ENCODE measurements around the gene URB1.

URB1 gene

GRCh38 chr21:32340863-32341848, 51.7 kb downstream of the URB1 start:
- DNase-seq (ENCODE audit: low read depth) = no peak

DNA sequence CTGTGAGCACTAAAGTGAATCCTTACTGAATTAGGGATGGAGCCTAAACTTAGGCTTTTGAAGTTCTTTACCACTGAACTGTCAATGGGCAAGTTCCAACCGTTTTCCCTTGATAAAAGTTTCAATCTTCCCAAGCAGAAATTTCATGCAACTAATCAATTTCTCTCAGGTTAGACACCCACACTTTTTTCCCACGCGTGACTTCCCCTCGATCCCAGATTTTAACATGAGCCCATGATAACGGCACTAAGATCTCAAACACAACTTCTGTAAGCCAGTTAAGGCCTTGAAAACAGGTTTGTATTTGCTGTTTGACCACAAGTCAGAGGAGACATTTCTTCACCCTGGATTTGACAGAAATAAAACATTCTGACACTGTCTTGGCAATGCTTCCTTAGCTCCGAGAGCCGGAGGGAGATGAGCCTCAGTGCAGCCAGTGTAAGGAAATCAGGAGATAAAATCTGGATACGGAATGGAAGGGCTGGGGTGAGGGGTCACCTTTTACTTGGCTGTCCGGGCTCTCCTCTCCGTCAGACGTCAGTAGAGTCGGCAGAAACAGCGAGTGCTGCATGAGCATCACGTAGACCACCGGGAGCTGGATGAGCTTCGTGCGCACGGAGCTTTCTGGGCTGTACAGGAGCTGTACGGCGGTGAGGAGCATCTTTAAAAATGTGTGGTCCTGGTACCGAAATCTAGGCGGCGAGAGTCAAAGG, 54.4 kb downstream of the URB1 start:
- peak; percentile 61 for DNase-seq (ENCODE audit: low read depth)

DNA sequence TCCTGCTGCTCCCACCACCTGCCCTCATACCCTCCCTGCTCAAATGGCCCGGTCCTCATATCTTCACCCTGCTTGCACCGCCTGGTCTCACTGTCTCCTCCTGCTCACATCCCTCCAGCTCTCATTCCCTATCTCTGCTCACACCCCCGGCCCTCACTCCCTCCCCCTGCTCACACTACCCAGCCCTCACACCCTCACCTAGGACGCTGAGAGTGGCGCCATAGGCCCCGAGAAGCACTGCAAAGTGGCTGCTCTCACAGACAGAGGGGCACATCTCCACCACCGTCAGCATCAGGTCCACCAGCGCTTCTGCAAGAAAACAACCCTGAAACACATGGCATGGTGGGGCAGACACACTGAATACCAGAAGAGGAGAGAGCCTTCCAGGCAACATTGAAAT, 55.6 kb downstream of the URB1 start:
- DNase-seq (ENCODE audit: low read depth) = no peak

DNA sequence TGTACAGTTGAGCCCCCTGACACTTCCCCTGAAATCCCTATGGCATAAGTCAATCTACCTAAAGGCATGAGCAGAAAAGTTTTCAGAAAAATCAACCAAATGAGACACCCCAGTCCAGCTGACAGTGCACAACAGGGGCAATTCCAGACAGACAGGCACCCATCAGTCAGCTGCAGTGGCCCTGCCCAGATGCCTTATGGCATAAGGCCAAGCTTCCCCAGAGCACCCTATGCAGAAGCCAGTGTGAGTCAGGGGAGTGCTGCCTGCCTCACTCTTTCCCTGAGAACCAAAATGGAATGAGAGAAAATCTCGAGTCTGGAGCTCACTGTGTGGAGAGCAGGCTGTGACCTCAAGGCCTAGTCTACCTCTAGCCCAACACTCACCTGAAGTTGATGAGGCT, 56.1 kb downstream of the URB1 start:
- DNase-seq (ENCODE audit: low read depth) = peak; percentile 63

DNA sequence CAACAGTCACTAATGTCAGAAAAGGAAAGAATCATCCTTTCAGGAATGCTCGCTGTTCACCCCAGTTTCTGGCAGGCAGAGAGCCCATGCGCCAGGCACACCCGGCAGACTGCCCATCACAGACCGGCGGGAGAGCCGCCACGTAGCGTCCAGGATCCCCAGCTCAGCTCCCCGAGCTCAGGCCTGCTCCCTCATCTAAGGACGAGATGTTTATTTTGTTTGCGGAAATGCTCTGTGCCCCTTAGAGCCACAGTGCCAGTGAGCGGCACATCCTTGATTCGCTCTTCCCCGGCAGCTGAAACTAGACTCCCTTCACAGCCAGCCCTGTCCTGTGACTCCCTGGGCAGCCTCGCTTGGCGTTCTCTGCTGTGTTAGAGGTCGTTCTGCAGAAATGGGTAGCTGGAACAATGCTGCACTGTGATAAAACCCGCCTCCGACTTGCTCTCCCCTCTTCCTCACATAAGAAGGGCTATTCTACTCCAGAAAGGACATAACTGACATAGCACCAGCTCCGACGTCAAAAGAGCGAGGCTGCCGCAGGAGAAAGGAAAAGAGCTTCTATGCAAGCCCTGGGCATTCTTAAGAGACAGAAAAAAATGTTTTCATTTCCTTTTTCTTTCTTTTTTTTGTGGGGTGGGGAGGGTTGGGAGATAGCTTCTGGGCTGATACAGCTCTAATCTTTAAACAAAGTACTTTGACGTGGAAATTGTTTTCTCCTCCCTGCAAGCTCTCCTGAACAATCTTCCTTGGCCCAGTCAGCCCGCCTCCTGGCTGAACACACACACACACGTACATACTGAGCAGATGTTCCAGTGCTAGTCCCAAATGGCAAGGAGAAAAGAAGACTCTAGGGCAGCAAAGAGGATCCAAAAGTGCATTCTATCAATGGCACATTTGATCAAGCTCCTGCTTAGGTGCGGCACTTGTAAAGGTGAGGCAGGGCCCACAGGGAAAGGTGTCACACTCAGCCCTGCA, 56.9 kb downstream of the URB1 start:
- DNase-seq (ENCODE audit: low read depth) = peak; percentile 37

DNA sequence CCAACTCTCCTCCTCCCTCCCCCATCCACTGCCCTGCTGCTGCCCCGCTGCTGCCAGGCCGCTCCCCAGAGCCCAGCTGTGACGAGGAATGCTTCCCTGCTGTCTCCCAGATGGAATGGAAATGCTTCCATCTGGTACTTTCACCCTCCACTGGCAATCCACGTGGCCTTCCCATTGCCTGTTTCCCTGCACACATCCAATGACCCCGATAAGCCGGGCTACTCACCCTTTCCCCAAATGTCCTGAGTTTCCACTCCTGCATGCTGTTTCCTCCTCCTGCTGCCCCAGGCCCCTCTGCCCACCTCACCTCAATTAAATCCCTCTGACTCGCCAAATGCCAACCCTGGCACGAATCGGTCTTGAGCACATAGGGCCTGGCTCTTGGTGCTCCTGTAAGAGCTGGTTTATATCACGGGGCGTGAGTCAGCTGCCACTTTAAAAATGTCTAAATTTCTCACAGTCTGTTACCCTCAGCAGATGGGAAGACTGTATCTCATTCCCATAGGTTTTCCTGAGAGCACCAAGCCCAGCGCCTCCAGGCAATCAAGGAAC, 57.8 kb downstream of the URB1 start:
- DNase-seq (ENCODE audit: low read depth) = peak; percentile 58

GRCh38 chr21:32333953-32334673, 58.7 kb downstream of the URB1 start:
- no peak for DNase-seq (ENCODE audit: low read depth)

- peak; percentile 24 for DNase-seq (ENCODE audit: low read depth)
These were observed 60.3 kb downstream of the URB1 start for GRCh38 chr21:32332463-32332951.

DNA sequence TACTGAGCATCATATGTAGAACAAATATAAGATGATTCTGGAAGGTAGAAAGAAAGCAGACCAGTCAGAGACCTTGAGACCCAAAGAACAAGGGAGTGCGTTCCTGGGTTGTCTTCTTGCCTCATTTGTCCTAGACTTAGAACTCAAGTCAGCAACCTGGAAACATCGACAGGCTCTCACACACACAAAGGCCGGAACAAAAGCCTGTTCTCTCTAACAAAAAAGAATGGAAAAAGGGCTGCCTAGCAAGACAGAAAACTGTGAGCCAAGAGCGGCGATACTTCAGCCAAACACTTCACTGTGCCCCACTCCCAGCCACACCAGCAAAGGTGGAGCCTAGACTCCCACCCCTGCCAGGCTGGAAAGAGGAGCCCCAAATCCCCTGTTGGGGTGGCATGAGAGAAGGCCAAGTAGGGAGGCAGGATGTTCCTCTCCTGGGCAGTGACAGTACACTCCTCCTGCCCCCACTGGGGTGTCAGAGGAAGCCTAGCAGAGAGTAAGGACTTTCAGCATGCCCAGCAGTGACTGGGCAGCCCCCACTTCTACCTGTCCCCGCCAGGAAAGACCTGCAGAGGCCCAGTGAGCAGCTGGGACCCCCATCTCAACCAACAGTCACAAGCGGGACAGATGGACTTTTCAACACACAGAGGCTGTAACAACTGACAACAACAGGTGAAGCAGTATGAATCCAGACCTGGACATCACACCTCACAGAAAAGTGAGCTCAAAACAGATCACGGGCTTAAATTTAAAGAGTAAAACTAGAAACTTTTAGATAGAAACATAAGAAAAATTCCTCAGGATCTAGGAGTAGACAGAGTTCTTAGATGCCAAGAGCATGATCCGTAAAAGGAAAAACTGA, 61.1 kb downstream of the URB1 start:
- no peak for DNase-seq (ENCODE audit: low read depth)

DNA sequence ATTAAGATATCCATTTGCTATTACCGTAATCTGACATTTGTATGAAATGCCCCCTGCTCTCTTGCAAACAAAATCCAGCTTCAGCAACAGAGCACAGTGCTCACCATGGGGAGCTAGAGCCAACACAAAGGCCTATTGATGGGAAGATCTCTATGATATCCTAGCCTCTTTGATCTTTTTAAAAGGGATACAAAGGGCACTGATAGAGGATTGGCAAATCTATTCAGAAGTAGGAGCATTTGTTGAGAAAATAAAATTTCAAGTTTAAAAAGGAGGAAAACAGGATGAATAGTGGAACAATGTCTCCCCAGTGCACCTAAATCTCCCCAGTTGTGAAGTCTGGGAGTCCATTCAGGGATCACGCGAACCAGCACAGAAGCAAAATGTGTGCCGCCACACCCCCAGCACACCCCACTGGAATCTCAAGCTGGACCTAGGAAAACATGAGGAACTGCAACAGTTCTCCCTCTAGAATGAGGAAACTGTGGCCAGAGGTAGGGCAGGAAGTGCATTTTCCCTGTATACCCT, 62.0 kb downstream of the URB1 start:
- no peak for DNase-seq (ENCODE audit: low read depth)

GRCh38 chr21:32329776-32330175, 63.0 kb downstream of the URB1 start:
- DNase-seq (ENCODE audit: low read depth) = no peak

DNA sequence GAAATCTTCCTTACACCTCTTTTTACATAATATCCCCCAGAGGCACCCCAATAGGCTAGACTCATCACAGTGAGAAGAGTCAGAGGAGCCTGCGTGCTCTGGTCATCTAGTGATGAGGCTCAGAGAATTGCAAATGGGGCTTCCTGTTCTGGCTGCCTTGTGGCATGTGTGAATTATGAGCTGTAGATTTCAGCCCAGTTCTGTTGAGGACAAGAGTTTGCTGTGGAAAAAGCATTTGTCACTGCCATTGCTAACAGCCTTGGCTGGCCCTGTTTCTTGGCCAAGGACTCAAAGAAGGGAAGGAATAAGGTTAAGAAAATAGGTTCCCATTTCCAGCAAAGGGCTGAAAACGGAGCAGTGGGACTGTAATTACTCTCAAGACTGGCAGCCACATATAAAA, 63.5 kb downstream of the URB1 start:
- DNase-seq (ENCODE audit: low read depth) = peak; percentile 66

- DNase-seq (ENCODE audit: low read depth) = peak; percentile 40
These were observed 64.2 kb downstream of the URB1 start for GRCh38 chr21:32328595-32328994.

- no peak for DNase-seq (ENCODE audit: low read depth)
These were observed 67.1 kb downstream of the URB1 start for GRCh38 chr21:32325706-32326105.

DNA sequence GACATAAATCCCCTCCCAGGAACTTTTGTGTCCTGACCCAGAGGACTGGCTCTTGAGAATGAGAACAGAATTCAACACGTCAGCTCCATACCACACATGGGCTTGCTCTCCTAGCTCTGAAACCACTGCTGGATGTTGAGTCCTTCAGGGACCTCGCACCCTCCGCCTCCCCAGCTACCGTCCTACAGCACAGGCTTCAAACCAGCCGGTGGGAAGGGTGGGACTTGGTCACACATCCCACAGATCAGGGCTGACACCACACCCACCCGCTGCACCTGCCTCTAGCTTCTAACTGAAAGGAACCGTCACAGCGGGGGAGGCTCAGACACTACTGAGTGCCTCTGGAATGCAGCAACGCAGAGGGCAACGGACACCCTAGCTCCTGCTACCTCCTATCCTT, 70.1 kb downstream of the URB1 start:
- no peak for DNase-seq (ENCODE audit: low read depth)

GRCh38 chr21:32322103-32322502, 70.7 kb downstream of the URB1 start:
- DNase-seq (ENCODE audit: low read depth) = no peak

- DNase-seq (ENCODE audit: low read depth) = no peak
These were observed 71.3 kb downstream of the URB1 start for GRCh38 chr21:32321480-32321879.

DNA sequence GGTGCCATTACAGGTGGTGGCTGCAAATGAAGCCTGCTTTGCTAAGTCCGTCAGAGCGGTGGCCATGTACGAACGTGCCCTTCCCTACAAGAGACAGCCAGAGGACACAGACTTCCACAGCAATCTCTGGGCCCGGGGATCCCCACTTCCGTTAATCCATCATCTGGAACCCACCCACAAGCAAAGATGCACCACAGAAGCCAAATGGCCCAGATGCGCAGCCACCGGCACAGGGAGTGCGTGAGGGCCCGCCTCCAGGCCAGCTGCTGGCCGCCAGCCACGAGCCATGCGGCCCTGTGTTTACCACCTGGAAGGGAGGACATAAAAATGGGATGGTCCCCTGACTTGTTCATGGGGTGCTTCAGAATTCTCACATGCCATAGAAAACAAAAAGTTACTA, 72.1 kb downstream of the URB1 start:
- no peak for DNase-seq (ENCODE audit: low read depth)

DNA sequence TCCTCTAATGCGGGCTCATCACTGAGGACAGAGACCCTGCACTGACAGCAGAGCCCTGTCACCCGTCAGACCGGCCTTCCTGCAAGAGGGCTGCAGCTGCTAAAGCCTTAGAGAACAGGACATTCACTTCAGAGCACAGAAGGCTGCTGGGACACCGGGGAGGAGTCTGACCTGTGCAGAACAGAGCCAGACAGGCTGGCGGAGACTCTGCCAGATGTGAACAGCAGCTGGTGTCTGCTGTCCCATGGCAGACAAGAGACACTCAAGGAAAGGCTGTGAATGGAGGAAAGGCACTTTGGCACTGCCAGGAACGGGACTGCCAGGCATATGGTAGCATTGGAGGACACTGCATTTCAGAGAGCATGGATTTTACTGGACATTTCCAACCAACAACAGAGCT, 72.8 kb downstream of the URB1 start:
- no peak for DNase-seq (ENCODE audit: low read depth)

DNA sequence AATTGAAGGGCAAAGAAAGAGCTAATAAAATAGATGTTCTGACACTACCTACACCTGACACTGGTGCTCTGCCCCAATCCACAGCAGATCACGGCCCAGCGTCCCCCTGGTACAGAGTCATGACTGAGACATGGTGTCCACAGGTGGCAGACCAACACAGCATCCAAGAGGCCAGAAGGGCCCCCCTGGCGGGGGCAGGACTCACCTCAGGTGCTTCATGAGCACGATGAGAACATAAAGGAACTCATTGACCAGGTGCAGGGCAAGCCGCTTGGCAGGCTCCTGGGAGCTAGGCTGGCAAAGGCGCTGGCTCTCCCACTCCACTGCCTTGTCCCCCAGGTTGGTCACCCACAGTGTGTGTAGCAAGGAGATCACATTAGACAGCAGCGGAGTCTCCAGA, 73.8 kb downstream of the URB1 start:
- DNase-seq (ENCODE audit: low read depth) = no peak
